Mucosa of stomach (tissue), 1 donor: ENCODE measurements around the gene SMIM14.
"Not testable (repeated sequence)": the region's sequence is repeated elsewhere in the genome, so short reads cannot be mapped to it uniquely, and the experiment has no call there.

Source experiments
- H3K27me3 ChIP-seq: one replicate; pipeline ENCODE4 v1.7.0; 2013; ENCODE audit warnings: mild to moderate bottlenecking, low read length; ENCODE audit not compliant: control insufficient read depth, insufficient read depth
- H3K36me3 ChIP-seq: one replicate; pipeline ENCODE4 v1.7.0; 2013; ENCODE audit warnings: low read length; ENCODE audit not compliant: control insufficient read depth, insufficient read depth
- H3K4me1 ChIP-seq: one replicate; pipeline ENCODE4 v1.7.0; 2013; ENCODE audit warnings: mild to moderate bottlenecking, low read length; ENCODE audit not compliant: control insufficient read depth, insufficient read depth
- H3K4me3 ChIP-seq: one replicate; pipeline ENCODE4 v1.7.0; 2013; ENCODE audit warnings: low read length
- H3K9ac ChIP-seq: one replicate; pipeline ENCODE4 v1.7.0; 2013; ENCODE audit warnings: mild to moderate bottlenecking, low read length, moderate library complexity
- H3K9me3 ChIP-seq: one replicate; pipeline ENCODE4 v1.7.0; 2013; ENCODE audit warnings: mild to moderate bottlenecking, low read length, moderate library complexity; ENCODE audit not compliant: control insufficient read depth
- donor health status: Pancreatic carcinoma.

Gene SMIM14

DNA sequence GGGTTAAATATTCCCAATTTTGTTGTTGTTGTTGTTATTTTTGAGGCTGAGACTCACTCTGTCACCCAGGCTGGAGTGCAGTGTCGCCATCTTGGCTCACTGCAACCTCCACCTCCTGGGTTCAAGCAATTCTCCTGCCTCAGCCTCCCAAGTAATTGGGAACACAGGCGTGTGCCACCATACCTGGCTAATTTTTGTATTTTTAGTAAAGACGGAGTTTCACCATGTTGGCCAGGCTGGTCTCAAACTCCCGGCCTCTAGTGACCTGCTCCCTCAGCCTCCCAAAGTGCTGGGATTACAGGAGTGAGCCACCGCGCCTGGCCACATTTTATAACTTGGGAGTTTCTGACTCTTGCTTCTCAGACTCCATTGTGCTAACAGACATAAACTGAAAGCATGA lies 22.6 kb downstream of the SMIM14 start:
- not testable (repeated sequence) for H3K36me3 ChIP-seq, H3K9me3 ChIP-seq, H3K27me3 ChIP-seq
- Histone ChIP-seq H3K9ac (peak overlapping the region; percentile 76), H3K4me1 (peaks cover 40% of the 10 kb centered on the region), H3K4me3 (peak overlapping the region; percentile 14)

DNA sequence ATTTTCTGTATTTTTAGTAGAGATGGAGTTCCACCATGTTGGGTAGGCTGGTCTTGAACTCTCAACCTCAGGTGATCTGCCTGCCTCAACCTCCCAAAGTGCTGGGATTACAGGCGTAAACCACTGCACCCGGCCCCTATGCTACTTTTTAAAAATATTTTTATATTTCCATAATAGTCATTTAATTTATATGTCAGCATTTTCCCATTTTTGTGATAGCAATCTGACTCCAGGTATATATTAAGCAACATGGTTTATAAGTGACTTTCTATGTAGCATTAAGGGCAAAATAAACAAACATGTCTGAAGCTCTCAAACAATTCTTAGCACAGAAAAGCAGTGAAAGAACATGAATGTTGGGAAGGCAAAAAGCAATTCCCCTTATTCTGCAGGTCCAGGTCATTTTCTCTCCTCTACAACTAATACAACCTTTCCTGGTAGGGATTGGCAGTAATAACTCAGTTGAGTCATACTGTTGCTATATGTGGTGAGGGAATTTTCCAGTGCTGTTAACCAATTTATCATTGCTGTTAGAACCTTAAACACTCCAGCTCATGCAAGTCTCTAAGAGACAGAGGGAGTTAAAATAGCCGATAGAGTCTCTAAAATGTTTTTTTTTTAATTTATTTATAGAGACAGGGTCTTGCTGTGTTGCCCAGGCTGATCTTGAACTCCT lies 24.0 kb downstream of the SMIM14 start:
- Histone ChIP-seq H3K4me1 (peaks cover 48% of the 10 kb centered on the region), H3K36me3 (no peaks in the 10 kb centered on the region), H3K9ac (peak overlapping the region; percentile 76), H3K27me3 (no peaks in the 10 kb centered on the region), H3K9me3 (no peaks in the 10 kb centered on the region), H3K4me3 (no peak overlapping the region)

DNA sequence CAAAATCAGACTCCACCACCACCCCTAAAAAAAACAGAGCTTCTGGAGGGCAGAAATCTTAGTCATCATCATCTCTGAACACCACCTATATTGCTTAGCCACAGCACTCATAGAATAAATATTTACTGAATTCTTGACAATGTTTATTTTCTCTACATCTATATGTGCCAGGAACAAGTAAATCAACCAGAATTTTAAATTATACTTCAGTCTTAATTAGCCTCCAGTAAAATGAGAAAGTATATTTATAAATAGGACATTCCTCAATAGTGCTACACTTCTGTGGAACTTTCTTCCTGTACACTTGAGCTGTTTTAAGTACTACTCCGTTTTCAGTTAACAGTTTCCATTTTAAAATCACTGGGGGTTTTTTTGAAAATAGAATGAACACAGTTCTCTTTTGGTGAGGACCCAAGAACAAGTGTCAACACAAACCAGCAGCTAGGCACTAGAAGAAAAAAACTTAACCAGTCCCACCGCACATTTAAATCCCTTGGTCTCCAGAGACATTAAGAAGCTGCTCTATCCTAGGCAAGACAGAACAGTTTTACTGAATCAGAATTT lies 25.5 kb downstream of the SMIM14 start:
- H3K27me3 ChIP-seq = no peaks in the 10 kb centered on the region
- H3K9me3 ChIP-seq = no peaks in the 10 kb centered on the region
- no peak overlapping the region for H3K4me3 ChIP-seq
- peaks cover 55% of the 10 kb centered on the region for H3K4me1 ChIP-seq
- no peaks in the 10 kb centered on the region for H3K36me3 ChIP-seq
- peak overlapping the region; percentile 42 for H3K9ac ChIP-seq

GRCh38 chr4:39609454-39609931 lies 29.2 kb downstream of the SMIM14 start:
- Histone ChIP-seq H3K36me3 (no peaks in the 10 kb centered on the region), H3K27me3 (no peaks in the 10 kb centered on the region), H3K9me3 (no peaks in the 10 kb centered on the region), H3K9ac (no peak overlapping the region), H3K4me1 (peaks cover 52% of the 10 kb centered on the region), H3K4me3 (no peak overlapping the region)

DNA sequence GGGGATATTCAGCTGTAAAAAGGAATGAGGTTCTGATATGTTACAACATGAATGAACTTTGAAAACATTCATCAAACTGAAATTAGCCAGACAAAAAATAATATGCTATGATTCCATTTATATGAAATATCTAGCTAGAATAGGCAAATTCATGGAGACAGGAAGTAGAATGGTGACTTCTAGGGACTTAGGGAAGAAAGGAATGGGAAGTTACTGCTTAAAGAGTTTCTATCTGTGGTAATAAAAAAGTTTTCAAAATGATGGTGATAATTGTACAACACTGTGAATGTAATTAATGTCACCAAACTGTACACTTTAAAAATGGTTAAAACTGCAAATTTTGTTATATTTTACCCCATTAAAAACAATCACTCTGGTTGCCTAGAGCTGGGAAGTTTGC lies 30.2 kb downstream of the SMIM14 start:
- Histone ChIP-seq H3K4me1 (peaks cover 42% of the 10 kb centered on the region), H3K36me3 (no peaks in the 10 kb centered on the region), H3K4me3 (no peak overlapping the region), H3K9me3 (no peaks in the 10 kb centered on the region), H3K9ac (no peak overlapping the region), H3K27me3 (no peaks in the 10 kb centered on the region)

- H3K27me3 ChIP-seq = no peaks in the 10 kb centered on the region
- peaks cover 28% of the 10 kb centered on the region for H3K4me1 ChIP-seq
- H3K4me3 ChIP-seq = no peak overlapping the region
- no peaks in the 10 kb centered on the region for H3K9me3 ChIP-seq
- H3K9ac ChIP-seq = no peak overlapping the region
- no peaks in the 10 kb centered on the region for H3K36me3 ChIP-seq
These were observed 31.9 kb downstream of the SMIM14 start for GRCh38 chr4:39606747-39607146.

- H3K27me3 ChIP-seq = no peaks in the 10 kb centered on the region
- no peak overlapping the region for H3K4me3 ChIP-seq
- H3K9ac ChIP-seq = no peak overlapping the region
- H3K9me3 ChIP-seq = no peaks in the 10 kb centered on the region
- peaks cover 5% of the 10 kb centered on the region for H3K4me1 ChIP-seq
- no peaks in the 10 kb centered on the region for H3K36me3 ChIP-seq
These were observed 40.8 kb downstream of the SMIM14 start for GRCh38 chr4:39597695-39598381.

GRCh38 chr4:39596971-39597370 lies 41.7 kb downstream of the SMIM14 start:
- no peaks in the 10 kb centered on the region for H3K9me3 ChIP-seq
- no peaks in the 10 kb centered on the region for H3K36me3 ChIP-seq
- H3K27me3 ChIP-seq = no peaks in the 10 kb centered on the region
- peaks cover 5% of the 10 kb centered on the region for H3K4me1 ChIP-seq
- no peak overlapping the region for H3K4me3 ChIP-seq
- H3K9ac ChIP-seq = no peak overlapping the region

DNA sequence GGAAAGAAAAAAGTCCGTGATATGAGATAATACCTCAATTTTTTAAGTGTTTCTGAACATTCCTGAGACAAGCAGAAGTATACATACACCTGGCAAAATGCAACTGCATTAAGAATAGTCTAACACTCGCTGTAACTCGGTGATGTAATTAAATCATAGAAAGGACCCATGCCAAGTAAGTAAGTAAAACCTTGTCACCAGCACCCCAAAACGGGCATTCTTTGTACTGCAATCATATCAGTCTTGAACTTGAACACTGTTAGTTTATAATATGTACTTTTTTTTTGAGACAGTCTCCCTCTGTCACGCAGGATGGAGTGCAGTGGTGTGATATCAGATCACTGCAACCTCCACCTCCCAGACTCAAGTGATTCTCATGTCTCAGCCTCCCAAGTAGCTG lies 47.4 kb downstream of the SMIM14 start:
- no peak overlapping the region for H3K4me3 ChIP-seq
- H3K36me3 ChIP-seq = no peaks in the 10 kb centered on the region
- H3K27me3 ChIP-seq = no peaks in the 10 kb centered on the region
- no peaks in the 10 kb centered on the region for H3K4me1 ChIP-seq
- H3K9ac ChIP-seq = no peak overlapping the region
- H3K9me3 ChIP-seq = no peaks in the 10 kb centered on the region

- H3K9ac ChIP-seq = no peak overlapping the region
- H3K27me3 ChIP-seq = no peaks in the 10 kb centered on the region
- H3K36me3 ChIP-seq = no peaks in the 10 kb centered on the region
- no peak overlapping the region for H3K4me3 ChIP-seq
- H3K4me1 ChIP-seq = no peaks in the 10 kb centered on the region
- no peaks in the 10 kb centered on the region for H3K9me3 ChIP-seq
These were observed 50.8 kb downstream of the SMIM14 start for GRCh38 chr4:39587881-39588280.

DNA sequence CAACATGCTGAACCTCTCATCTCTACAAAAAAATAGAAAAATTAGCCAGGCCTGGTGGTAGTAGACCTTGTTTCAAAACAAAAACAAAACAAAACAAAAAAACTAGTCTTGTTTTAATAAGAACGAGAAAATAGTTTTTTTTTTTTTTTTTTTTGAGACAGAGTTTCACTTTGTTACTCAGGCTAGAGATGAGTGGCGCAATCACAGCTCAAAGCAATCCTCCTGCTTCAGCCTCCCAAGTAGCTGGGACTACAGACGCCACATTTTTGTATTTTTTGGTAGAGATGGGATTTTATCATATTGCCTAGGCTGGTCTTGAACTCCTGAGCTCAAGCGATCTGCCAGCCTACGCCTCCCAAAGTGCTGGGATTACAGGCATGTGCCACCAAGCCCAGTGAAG lies 63.7 kb downstream of the SMIM14 start:
- Histone ChIP-seq H3K9me3 (no peaks in the 10 kb centered on the region), H3K4me3 (no peak overlapping the region), H3K36me3 (no peaks in the 10 kb centered on the region), H3K4me1 (peaks cover 2% of the 10 kb centered on the region), H3K27me3 (no peaks in the 10 kb centered on the region), H3K9ac (no peak overlapping the region)

DNA sequence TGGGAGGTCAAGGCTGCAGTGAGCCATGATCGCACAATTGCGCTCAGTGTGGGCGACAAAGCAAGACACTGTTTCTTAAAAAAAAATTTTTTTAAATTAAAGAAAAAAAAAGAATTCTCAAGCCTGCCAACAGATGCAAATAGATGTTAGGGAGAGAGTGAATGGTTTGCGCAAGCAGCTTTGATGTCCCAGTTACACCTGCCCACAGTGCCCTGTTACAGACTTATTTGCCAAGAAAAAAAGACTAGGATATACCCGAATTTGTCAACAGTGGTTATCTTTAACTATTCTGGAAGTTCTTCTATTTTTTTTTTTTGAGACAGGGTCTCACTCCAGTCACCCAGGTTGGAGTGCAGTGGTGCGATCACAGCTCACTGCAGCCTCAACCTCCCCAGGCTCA lies 67.2 kb downstream of the SMIM14 start:
- Histone ChIP-seq H3K36me3 (no peaks in the 10 kb centered on the region), H3K27me3 (no peaks in the 10 kb centered on the region), H3K9me3 (no peaks in the 10 kb centered on the region), H3K9ac (no peak overlapping the region), H3K4me1 (peaks cover 18% of the 10 kb centered on the region), H3K4me3 (no peak overlapping the region)
